DOHH2 (cell line): ENCODE data around the gene DCK.

Experiments used
- H3F3A ChIP-seq: fragments of 200-600 bp; sonication (generic), shearing (Covaris generic); 2 replicates; pipeline ENCODE4 v1.6.0; 2016; ENCODE audit warnings: antibody characterized with exemption, mild to moderate bottlenecking; ENCODE audit not compliant: control insufficient read depth, insufficient read depth
- H3K27ac ChIP-seq: fragments of 200-600 bp; sonication (generic); 2 replicates; pipeline ENCODE4 v1.5.1; 2014; ENCODE audit warnings: low read depth, mild to moderate bottlenecking, low read length, moderate library complexity
- H3K27me3 ChIP-seq: fragments of 200-600 bp; sonication (generic); 2 replicates; pipeline ENCODE4 v1.6.1; 2014; ENCODE audit warnings: mild to moderate bottlenecking, low read length, mixed read lengths; ENCODE audit not compliant: control insufficient read depth
- H3K36me3 ChIP-seq: fragments of 200-600 bp; sonication (generic); 2 replicates; pipeline ENCODE4 v1.6.1; 2014; ENCODE audit warnings: mild to moderate bottlenecking, low read length, moderate library complexity, mixed read lengths; ENCODE audit not compliant: control insufficient read depth
- H3K4me1 ChIP-seq: fragments of 200-600 bp; sonication (generic); 2 replicates; pipeline ENCODE4 v1.6.1; 2014; ENCODE audit warnings: mild to moderate bottlenecking, low read length, mixed read lengths; ENCODE audit not compliant: control insufficient read depth
- H3K4me2 ChIP-seq: fragments of 200-600 bp; sonication (generic); 2 replicates; pipeline ENCODE4 v1.6.0; 2014; ENCODE audit warnings: mild to moderate bottlenecking, low read length, moderate library complexity
- H3K4me3 ChIP-seq: fragments of 200-600 bp; sonication (generic); 2 replicates; pipeline ENCODE4 v1.5.1; 2014; ENCODE audit warnings: mild to moderate bottlenecking, low read length, mixed read lengths
- H3K79me2 ChIP-seq: fragments of 200-600 bp; sonication (generic); 2 replicates; pipeline ENCODE4 v1.6.1; 2014; ENCODE audit warnings: mild to moderate bottlenecking, low read length, mixed read lengths; ENCODE audit not compliant: control insufficient read depth
- H3K9me2 ChIP-seq: fragments of 200-600 bp; sonication (generic); replicated peaks from 2 replicates; pipeline ENCODE4 v1.6.1; 2014; ENCODE audit warnings: mild to moderate bottlenecking, low read length, mixed read lengths; ENCODE audit not compliant: control insufficient read depth
- H3K9me3 ChIP-seq: fragments of 200-600 bp; sonication (generic); 2 replicates; pipeline ENCODE4 v1.6.1; 2014; ENCODE audit warnings: antibody characterized with exemption, low read length, mixed read lengths; ENCODE audit not compliant: control insufficient read depth, insufficient read depth
- H4K20me1 ChIP-seq: fragments of 200-600 bp; sonication (generic); 2 replicates; pipeline ENCODE4 v1.6.0; 2014; ENCODE audit warnings: low read depth, mild to moderate bottlenecking, antibody characterized with exemption, low read length, moderate library complexity; ENCODE audit not compliant: control insufficient read depth, insufficient read depth
- EZH2phosphoT487 ChIP-seq: fragments of 200-600 bp; sonication (generic); IDR thresholded peaks from 2 replicates; pipeline ENCODE4 v1.6.1; 2017; ENCODE audit warnings: borderline replicate concordance, mild to moderate bottlenecking, antibody characterized with exemption, low read length, moderate library complexity, mixed read lengths
- TF ChIP-seq, protein P1 (sequence below): fragments of 200-600 bp; sonication (generic); IDR thresholded peaks from one replicate; pipeline ENCODE4 v1.5.1; 2014; ENCODE audit warnings: antibody characterized with exemption, mild to moderate bottlenecking, low read depth, low read length; ENCODE audit not compliant: poor library complexity, severe bottlenecking

DCK gene

DNA sequence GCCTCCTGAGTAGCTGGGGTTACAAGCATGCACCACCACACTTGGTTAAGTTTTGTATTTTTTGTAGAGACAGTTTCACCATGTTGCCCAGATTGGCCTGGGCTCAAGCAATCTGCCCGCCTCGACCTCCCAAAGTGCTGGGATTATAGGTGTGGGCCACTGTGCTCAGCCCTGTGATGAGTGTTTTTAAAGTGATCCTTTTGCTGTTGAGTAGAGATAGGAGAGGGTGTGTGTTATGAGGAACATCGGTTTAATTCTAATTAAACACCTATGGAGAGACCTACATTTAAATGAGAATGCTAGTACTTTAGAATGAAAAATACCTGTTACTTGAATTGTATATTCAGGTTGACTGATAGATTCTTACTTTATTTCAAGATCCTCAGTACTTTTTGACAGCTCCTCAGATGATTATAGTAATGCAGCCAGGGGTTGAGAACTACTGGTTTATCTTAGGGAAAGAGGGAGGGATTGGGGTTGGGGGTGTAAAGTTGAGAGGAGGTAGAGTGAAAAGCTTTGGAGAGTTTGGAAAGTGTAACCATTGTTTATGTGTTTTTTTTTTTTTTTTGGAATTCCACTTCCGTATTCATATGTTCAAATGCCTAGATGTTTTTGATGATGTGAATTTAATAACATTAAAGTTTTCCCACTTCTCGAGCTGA is 36.8 kb upstream of the DCK start:
- Histone ChIP-seq H3K4me1 (0 out of 2 replicates have a peak, but pooled peaks cover 3% of the 10 kb centered on the region), H3K79me2 (peaks cover 46% of the 10 kb centered on the region), H3F3A (no peaks in the 10 kb centered on the region; the same call in 1 of the 2 replicates), H3K9me3 (no peaks in the 10 kb centered on the region), H3K4me2 (no peak overlapping the region), H3K9me2 (no peaks in the 10 kb centered on the region), H3K27me3 (no peaks in the 10 kb centered on the region), H3K27ac (no peak overlapping the region), H3K4me3 (no peak overlapping the region), H4K20me1 (no peaks in the 10 kb centered on the region), H3K36me3 (peaks cover 20% of the 10 kb centered on the region)
- TF ChIP-seq, protein P1, sequence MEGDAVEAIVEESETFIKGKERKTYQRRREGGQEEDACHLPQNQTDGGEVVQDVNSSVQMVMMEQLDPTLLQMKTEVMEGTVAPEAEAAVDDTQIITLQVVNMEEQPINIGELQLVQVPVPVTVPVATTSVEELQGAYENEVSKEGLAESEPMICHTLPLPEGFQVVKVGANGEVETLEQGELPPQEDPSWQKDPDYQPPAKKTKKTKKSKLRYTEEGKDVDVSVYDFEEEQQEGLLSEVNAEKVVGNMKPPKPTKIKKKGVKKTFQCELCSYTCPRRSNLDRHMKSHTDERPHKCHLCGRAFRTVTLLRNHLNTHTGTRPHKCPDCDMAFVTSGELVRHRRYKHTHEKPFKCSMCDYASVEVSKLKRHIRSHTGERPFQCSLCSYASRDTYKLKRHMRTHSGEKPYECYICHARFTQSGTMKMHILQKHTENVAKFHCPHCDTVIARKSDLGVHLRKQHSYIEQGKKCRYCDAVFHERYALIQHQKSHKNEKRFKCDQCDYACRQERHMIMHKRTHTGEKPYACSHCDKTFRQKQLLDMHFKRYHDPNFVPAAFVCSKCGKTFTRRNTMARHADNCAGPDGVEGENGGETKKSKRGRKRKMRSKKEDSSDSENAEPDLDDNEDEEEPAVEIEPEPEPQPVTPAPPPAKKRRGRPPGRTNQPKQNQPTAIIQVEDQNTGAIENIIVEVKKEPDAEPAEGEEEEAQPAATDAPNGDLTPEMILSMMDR: no peak
- no peak for TF ChIP-seq EZH2phosphoT487

DNA sequence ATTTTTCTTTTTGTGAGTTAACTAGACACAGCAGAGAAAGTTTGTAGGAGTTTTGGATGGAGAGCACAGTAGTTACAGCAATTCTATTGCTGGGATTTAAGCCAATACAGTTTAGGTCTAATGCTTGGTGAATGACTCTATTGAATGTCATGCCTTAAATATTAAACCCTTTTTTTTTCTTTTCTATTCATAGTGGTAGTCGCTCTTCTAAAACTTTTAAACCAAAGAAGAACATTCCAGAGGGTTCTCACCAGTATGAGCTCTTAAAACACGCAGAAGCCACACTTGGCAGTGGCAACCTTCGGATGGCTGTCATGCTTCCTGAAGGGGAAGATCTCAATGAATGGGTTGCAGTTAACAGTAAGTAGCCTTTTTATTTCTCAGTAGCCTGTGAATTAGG is 34.8 kb upstream of the DCK start:
- Histone ChIP-seq H3K27me3 (no peaks in the 10 kb centered on the region), H3K9me2 (no peaks in the 10 kb centered on the region), H3K9me3 (no peaks in the 10 kb centered on the region), H4K20me1 (no peaks in the 10 kb centered on the region), H3K4me1 (0 out of 2 replicates have a peak, but pooled peaks cover 3% of the 10 kb centered on the region), H3K4me2 (no peak overlapping the region), H3K27ac (no peak overlapping the region), H3F3A (no peaks in the 10 kb centered on the region; the same call in 1 of the 2 replicates), H3K36me3 (peaks cover 22% of the 10 kb centered on the region), H3K79me2 (peaks cover 35% of the 10 kb centered on the region), H3K4me3 (no peak overlapping the region)
- TF ChIP-seq EZH2phosphoT487: no peak
- TF ChIP-seq, protein P1: no peak

DNA sequence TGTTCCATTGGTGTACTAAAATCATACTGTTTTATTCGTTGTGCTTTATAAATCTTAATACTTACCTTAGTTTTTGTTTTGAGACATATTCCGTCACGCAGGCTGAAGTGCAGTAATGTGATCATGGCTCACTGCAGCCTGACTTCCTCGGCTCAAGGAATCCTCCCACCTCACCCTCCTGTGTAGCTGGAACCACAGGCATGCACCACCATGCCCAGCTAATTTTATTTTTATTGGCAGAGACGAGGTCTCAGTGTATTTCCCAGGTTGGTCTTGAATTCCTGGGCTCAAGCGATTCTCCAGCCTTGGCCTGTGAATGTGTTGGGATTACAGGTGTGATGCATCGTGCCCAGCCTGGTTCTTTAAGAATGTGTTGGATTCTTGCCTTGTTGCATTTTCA is 24.4 kb upstream of the DCK start:
- peaks cover 24% of the 10 kb centered on the region for H3K4me1 ChIP-seq
- no peaks in the 10 kb centered on the region for H3K9me3 ChIP-seq
- H3K27ac ChIP-seq: no peak overlapping the region
- no peak for TF ChIP-seq EZH2phosphoT487
- TF ChIP-seq, protein P1: no peak
- no peak overlapping the region for H3K4me3 ChIP-seq
- H3K79me2 ChIP-seq: no peaks in the 10 kb centered on the region; the same call in 1 of the 2 replicates
- H3F3A ChIP-seq: 0 out of 2 replicates have a peak, but pooled peaks cover 2% of the 10 kb centered on the region
- peaks cover 30% of the 10 kb centered on the region for H3K36me3 ChIP-seq
- no peaks in the 10 kb centered on the region for H4K20me1 ChIP-seq
- H3K4me2 ChIP-seq: no peak overlapping the region
- no peaks in the 10 kb centered on the region for H3K9me2 ChIP-seq
- no peaks in the 10 kb centered on the region for H3K27me3 ChIP-seq
